ELR (cell line): ENCODE measurements around the gene HES7.
A peak's percentile ranks its signal among the peaks of the same experiment; 100 is the strongest.
"Not testable (repeated sequence)": the region's sequence is repeated elsewhere in the genome, so short reads cannot be mapped to it uniquely, and the experiment has no call there.

Experiments
- DNase-seq: peaks from one replicate; pipeline ENCODE4 v3.0.0-alpha.2; 2015; ENCODE audit warnings: low read depth

HES7 gene

DNA sequence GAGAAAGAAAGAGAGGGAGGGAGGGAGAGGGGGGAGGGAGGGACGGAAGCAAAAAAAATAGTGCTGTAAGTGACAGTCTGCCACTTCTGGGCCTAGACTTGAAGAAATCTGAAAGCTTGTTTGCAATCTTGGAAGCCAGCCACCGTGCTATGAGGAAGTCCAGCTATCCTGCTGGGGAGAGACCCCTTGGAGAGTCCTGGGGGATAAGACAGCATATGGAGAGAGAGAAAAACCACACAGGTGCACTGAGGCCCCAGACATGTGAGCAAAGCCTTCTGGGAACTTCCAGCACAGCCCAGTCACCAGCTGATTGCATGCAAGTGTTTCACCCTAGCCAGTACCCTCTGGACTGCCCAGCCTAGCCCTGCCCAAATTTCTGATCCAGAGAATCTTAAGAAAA is 23.8 kb downstream of the HES7 start:
- no peak for DNase-seq

- no peak for DNase-seq
These were observed 27.4 kb downstream of the HES7 start for GRCh38 chr17:8096541-8096940.

DNA sequence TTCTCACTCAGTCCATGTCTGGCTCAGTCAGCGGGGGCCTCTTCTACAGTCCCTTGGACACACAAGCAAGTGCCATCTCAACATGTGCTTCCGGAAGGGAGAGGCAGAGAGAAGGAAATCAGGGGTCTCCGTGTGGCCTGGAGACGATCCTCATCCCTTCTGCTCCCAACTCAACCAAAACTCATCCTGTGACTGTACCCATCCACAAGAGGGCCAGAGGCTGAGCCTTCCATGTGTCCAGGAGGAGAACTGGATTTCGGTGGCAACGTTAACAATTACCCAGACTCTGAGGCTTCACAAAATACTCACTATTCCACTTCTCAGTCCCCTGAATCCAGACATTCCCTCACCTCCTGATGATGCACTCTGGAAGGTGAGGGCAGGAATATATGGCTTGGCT is 28.5 kb downstream of the HES7 start:
- no peak for DNase-seq

DNA sequence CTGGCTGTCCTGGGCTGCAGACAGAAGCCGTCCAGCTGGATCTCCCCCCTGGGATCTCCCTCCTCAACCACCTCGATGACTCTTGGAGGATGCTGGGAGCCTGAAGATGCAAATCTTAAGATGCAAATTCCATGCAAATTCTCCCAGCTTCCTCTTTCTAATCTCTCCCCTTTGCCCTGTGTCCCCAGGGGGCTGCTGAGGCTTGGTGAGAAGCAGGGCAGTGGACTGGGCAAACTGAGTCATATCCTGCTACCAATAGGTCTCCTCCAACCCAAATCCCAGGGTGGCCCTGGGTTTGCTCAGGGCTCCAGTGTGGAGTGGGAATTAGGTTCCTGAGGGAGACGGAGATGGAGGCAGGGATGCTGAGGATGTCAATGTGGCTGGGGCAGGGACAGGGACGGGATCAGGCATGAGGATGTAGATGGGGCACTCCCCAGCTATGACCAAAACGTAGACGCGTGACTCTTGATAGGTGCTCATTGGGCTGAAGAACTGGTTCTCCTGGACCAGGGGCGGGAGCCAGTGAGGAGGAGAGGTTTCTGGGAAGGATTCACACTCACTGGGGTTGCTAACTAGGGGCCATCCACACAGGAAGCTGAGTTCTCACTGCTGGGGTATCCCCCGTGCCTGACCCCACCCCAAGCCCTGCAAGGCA is 32.7 kb downstream of the HES7 start:
- DNase-seq: no peak

GRCh38 chr17:8089728-8090127 is 34.2 kb downstream of the HES7 start:
- no peak for DNase-seq

DNA sequence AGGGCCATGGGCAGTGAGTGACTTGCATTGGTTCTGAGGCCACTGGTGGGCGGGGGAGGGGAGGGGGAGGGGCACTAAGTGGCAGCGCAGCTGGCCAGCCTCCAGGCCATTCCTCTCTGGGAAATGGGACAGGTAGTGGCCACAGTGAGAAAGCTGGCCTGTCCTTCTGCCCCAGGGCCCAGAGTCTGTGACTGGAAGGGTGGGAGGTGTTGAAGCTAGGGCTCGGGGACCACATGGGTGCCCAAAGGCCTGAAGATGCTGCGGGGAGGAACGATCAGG is 36.0 kb downstream of the HES7 start:
- no peak for DNase-seq

DNA sequence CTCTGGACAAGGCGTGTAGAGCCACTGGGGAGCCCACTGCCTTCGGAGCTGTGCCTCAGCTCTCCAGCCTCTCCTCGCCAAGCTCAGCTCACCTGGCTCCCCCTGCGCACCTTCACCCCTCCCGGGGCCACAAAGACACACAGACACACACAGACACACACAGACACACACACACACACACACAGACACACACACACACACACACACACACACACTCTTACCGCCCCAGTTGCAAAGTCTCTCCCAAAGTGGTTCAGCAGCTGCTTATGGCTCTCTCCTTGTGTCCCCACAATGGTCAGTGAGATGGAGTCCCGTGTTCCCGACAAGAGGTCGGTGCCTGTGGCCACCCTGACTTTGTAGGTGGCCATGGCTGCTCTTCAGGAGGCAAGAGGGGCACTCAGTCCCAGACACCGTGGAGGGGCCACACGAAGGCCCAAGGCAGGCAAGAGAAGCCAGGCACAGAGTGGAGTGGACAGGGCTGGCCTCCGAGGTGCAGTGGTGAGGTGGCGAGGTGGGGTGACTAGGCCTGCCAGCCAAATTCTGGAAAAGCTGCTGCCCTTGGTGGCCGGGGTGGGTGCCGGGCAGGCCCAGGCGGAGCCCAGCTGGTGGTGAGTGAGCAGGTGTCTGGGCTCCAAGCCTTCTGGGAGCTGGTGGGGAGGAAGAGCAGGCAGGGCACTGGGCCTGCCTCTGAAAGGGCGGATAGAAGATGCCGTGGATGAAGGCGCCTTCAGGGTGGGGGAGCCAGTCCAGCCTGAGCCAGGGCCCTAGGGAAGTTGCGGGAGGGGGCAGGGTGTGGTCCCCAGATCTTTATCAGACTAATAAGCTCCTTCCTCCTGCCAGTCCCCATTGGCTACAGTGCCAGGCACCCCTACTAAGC is 36.6 kb downstream of the HES7 start, which contains the start of gene ALOX12B:
Gene ALOX12B (minus strand): TSS at position 642 of the 877 bp plus-strand sequence. CDS start 274 bp downstream, at position 368.
- no peak for DNase-seq

DNA sequence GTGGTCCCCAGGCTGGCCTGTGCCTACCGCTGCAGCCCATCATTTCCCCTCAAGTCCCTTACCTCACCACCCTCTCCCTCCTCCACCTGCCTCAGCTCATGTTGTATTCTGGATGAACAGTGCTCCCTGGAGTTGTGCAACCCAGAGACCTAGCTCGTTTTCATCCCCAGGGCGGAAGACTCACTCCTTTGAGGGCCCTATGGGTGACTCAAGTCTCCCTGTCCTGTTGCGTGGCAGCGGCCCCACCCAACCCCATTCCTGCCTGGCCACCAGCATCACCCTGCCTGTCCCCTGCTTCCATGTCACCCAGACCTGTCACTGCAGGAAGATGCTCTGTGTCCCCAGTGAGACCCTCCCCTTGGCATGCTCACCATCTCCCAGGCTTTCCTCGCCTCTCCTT is 39.7 kb downstream of the HES7 start:
- DNase-seq: no peak

- DNase-seq: no peak
These were observed 41.6 kb downstream of the HES7 start for GRCh38 chr17:8082292-8082691.

GRCh38 chr17:8081876-8082275 is 42.0 kb downstream of the HES7 start:
- no peak for DNase-seq

- no peak for DNase-seq
These were observed 43.1 kb downstream of the HES7 start for GRCh38 chr17:8080799-8081219.

DNA sequence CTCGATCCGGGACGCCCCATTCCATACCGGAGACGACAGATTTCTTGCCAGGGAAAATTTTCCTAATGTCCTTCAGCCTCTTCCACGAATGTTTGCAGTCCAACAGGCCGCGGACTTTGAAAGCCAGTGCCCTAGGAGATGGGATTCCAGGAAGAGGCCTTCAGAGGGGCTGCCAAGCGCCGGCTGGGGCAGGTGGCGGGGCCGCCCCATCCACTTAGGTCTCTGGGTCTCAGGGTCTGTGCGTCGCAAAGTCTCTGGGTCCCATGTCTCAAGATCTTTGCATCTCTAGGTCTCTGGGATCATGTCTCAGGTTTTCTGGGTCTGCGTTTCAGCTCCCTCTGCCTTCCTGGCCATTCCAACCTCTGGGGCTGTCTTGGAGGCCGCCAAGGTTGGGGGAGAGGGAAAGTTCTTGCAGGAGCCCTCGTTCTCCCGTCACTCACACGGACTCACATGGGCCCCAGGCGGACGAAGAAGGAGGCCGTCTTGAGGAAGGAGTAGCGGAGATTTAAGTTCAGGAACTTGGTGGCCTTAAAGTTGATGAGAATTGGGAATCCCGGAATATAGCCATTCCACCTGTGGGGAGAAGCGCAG is 43.6 kb downstream of the HES7 start:
- no peak for DNase-seq

DNA sequence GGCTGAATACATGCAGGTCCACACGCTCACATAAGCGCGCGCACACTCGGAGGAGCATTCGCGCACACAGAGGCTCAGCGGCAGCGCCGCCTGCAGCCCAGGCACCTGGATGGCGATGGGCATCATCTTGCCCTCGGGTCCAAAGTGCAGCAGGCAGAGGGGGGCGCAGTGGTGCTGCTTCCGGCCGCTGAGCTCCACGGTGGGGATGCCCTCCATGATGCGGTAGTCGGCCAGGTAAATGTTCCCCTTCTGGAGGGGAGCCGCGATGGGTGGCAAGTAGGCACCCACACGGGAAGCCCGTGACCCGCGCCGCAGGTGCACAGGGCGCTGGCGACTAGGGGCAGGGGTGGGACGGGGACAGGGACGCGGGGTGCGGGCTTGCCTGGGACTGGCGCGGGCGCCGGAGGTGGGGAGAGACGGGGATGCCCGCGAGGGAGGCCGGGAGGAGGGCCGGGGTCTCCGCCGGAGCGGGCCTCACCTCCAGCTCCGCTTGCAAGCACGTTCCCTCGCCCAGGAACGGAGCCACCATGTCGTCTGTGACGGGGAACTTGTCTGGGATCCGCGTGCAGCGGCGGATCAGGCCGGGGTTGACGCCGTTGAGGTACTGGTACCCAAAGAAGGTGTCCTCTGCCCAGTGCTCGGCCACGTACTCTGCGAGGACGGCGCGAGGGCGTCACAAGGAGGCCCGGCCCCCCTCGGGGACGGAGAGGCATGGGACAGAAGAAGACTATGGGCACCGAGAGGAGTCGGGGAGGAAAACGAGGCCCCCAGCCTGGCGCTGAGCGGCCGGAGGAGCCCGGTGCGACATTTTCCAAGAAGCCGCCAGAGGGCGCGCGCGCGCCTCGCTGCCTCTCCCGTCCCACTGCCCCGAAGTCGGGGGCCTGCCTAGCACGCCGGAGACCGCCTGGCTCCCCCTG is 44.4 kb downstream of the HES7 start:
- DNase-seq: peak; percentile 66

DNA sequence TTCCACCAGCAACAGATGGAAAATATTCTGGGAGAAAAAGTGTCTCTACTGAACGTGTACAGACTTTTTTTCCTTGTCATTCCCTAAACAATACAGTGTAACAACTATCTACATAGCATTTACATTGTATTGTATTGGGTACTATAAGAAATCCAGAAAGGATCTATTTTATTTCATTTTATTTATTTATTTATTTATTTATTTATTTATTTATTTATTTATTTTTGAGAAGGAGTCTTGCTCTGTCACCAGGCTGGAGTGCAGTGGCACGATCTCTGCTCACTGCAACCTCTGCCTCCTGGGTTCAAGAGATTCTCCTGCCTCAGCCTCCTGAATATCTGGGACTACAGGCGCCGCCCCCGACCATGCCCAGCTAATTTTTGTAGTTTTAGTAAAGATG is 46.0 kb downstream of the HES7 start:
- not testable (repeated sequence) for DNase-seq

GRCh38 chr17:8076502-8077266 is 47.2 kb downstream of the HES7 start:
- DNase-seq: no peak

DNA sequence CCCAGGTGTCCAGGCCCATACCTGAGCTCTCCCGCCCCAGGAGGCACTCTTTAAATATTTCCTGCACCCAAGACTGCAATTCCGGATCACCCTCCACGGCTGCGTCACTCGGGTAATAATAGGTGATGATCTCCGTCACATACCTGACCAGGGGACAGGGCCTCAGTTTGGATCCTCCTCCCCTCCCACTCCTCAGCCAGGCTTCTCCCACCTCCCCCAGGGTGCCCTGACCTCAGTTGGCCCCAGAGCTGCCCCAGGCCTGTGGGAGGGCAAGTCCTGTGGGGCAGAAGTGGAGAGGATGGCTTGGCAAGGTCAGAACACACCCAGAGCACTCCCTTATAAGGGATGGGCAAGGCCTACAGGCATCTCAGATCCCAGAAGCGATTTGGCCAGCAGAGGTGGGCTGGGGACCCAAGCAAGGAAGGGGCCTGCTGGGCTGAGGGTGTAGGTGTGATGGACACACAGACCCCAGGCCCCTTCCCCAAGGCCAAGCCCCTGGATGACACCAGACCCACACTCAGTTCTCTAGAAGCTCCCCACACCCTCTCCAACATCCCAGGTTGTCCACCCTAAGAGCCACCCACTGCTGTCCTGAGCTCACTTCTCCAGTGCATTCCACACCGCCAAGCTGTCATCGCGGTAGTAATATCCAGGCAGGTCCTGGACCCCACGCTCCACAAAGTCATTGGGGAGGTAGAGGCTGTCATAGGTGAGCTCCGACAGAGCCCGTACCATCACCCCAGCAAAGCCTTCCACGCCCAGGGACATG is 48.1 kb downstream of the HES7 start:
- DNase-seq: no peak

- no peak for DNase-seq
These were observed 48.8 kb downstream of the HES7 start for GRCh38 chr17:8075081-8075480.

DNA sequence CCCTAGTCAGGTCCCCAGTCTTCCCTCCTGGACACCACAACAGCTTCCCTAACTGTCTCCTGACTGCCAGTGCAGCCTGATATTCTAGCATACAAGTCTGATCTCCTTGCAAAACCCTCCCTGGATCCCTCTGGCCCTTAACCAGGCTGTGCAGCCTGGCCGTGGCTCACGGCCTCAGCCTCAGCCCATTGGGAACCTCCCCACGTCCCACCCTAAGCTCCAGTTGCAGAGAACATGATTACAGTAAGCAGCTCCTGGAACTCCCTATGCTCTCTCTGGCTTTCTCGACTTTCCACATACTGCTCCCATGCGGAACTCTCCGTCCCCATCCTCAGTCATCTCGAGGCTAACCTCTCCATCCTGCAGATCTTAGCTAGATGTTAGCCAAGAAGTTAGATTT is 49.4 kb downstream of the HES7 start:
- no peak for DNase-seq

- DNase-seq: peak; percentile 73
These were observed 50.0 kb downstream of the HES7 start for GRCh38 chr17:8073627-8074484.
